Right forelimb (tissue), 1 donor: ENCODE data around the gene MED13L.
A peak's percentile ranks its signal among the peaks of the same experiment; 100 is the strongest.

ENCODE experiments used
- DNase-seq: peaks from one replicate; pipeline ENCODE4 v3.0.0-alpha.2; 2018

The MED13L gene

GRCh38 chr12:116277467-116278278, at the start of gene MED13L:
TSS of gene MED13L (minus strand) at chr12:116277693. CDS start at chr12:116277131, 562 bp downstream.
- DNase-seq, result peak; percentile 95

DNA sequence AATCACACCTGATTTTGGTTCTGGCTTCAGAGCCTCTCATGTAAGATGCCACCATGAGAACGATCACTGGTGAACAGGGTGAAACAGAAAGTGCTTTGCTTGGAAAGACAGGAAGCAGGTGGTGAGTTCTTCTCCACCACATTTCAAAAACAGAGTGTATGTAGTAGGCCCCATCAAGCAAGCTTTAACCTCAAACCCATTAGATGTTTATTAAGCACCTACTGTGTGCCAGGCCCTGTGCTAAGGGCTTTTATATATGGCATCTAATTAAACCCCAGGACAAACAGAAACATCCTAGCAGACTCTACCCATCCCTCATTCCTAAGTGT, 47.8 kb upstream of the MED13L start:
- DNase-seq, result no peak

DNA sequence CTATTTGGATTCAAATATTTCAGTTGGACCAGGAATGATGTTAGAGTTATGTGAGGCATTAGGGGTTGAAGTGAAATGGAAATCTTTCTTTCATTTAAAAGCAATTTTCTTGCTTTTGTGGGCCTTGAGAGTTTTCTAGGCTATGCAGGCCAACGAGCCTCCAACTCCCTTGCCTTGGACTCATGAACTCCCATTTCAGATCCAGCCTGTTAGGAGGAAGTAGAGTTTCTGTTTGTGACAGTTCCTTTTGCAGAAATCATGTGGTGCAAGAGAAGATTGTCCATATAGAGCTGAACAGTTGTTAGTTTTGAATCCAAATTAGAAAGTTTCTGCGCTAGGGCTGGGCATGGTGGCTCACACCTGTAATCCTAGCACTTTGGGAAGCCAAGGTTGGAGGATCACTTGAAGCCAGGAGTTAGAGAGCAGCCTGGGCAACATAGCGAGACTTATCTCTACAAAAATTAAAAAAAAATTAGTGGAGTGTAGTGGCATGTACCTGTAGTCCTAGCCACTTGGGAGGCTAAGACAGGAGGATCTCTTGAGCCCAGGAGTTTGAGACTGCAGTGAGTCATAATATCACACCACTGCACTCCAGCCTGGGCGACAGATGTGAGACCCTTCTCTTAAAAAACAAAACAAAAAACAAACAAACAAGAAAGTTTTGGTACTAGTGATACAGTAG, 47.3 kb upstream of the MED13L start:
- no peak for DNase-seq

DNA sequence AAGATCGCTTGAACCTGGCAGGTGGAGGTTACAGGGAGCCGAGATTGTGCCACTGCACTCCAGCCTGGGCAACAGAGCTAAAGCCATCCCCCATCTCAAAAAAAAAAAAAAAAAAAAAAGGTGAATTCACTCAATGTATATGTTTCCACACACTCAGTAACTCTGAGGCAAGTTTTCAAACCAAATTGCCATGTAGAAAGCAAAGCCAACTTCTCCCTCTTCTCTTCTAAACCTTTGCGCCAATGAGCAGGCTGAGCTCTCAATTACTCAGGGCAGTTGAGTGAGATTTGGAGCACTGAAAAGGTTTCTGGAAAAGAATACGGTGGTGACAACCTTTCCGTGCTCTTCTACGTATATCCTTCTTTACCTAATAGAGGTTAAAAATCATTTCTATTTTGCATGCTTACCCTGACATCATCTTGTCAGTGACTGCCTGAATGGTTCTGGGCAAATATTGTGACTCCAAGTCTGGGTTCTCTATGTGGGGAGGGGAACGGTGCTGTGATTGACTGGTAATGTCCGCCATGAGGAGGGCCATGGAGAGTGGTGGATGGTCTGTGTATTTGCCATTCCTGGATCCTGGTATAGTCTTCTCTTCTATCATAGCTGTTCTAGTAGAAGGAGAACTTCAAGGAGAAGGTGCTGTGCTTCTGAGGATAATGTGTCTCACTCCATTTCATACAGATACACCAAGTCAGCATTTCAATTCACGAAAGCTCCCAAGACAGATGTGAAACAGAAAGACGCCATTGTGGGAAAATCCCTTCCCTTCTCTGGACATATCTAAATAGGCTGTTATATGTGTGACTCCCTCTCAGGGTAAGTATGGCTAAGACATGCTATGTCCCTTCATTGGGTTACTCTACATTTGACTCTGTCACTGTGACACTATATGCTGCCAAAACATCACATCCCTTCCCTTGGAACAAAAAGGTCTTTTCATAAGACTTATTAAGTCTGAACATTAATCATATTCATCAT, 46.2 kb upstream of the MED13L start:
- DNase-seq, result no peak

DNA sequence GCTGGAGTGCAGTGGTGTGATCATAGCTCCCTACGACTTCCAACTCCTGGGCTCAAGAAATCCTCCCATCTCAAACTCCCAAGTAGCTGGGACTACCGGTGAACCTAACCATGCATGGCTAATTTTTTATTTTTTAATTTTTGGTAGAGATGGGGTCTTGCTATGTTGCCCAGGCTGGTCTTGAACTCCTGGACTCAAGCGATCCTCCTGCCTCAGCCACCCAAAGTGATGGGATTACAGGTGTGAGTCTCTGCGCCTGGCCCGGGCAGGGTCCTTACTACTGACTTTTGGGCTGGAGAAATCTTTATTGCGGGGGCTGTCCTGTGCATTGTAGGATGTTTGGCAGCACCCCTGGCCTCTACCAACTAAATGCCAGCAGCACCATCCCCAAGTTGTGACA, 44.4 kb upstream of the MED13L start:
- DNase-seq, result no peak

DNA sequence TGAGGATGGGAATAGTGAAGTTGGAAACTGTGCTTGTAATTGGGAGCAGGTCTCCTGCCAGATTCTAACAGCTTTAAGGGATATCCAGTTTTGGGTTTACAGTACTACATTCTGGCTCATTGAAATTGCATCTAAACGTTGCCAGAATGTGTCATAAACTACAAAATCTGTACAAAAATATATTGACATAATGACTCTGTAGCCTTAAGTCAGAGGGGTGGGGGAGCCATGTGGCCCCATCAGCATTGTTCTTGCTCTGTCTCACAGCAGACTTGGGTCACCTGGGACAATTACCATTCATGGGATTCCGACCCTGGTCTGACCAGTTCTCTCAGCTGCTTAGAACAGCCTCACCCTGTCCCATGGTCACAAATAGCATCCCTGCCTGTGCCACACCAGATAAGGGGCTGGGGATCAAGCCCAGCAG, 43.3 kb upstream of the MED13L start:
- DNase-seq, result peak; percentile 50

DNA sequence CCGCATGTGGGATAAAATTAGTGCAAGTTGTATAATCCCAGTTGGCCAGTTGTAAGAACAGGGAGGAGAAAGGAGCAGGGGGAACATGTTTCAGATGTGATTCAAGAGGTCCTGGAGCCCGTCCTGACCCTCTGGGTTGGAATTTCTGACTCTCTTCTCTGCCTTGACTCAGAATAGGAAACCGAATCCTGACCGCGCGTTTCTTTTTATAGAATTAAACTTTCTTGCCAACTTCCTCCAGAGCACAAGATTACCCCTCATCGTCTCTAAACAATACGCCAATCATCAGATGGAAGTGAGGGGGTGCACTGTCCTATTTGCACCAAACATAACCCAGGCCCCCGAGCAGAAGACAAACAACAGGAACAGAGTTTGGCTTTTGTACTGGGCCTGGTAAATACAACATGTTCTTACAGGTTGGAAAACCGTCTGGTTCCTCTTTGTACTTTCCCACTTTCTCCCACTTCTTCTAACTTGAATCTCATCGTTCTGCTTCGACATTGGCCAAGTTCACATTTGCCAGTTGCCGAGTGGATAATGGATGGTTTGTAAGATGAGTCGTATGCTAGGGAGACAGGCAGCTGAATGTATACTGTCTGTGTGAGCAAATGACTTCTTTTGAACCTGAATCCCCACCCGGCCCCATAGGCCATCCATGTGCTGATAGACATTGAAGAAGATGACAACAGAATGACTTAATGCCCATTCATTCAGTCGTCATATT, 42.6 kb upstream of the MED13L start:
- peak; percentile 77 for DNase-seq

DNA sequence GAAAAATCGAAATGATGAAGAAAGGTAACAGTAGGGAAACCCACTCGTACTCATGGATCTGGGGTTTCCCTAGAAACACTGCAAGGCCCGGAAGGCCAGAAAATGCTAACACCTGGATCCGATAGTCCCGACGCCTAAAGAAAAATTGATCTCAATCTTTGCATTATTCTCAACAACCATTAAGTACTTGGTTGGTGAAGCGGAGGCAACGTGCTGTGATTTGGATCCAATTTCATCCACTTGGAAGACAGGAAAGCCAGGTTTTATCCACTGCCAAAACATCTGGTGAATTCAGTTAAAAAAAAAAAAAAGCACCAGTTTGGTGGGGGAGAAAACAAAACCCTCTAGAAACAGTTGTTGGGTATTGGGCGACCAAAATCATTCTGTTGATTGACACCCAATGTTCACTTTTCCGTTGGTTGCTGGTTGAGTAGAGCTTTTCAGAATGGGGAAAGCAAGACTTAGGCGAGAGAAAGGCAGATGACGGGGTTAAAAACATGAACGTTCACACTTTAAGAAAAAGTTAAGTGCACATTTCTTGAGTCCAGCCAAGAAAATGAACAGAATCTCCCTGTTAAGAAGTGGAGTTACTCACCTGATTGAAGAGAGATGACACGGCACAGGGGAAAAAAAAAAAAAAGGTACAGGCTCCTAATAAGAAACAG, 41.9 kb upstream of the MED13L start:
- DNase-seq, result peak; percentile 64

GRCh38 chr12:116318576-116319232, 41.2 kb upstream of the MED13L start:
- DNase-seq, result peak; percentile 83

DNA sequence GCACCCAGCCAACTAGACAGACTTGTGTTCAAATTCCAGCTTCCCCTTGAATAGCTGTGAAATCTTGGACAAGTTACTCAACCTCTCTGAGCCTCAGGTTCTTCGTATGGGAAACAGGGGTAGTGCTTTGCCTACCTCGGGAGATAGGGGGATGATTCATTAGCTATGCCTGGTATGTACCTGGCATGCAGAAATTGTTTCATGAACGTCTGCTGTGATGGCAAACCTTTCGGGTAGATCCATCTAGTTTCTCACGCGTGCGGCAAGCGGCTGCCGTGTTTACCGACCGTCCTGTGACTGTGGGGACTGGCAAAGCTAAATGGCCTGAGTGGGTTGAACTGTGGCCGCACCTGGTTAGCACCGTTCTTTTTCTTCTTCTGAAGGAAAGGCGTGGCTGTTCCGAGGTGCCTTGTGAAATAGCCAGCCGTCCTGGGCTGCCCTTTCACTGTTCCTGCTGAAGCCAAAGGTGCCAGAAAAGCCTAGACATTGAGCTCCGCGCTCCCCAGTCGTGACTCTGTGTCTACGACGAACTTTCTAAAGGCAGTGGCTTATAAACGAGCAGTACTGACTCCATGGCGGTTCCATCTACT, 40.6 kb upstream of the MED13L start:
- no peak for DNase-seq

- DNase-seq, result no peak
Observed at GRCh38 chr12:116317139-116317538, 39.6 kb upstream of the MED13L start.

DNA sequence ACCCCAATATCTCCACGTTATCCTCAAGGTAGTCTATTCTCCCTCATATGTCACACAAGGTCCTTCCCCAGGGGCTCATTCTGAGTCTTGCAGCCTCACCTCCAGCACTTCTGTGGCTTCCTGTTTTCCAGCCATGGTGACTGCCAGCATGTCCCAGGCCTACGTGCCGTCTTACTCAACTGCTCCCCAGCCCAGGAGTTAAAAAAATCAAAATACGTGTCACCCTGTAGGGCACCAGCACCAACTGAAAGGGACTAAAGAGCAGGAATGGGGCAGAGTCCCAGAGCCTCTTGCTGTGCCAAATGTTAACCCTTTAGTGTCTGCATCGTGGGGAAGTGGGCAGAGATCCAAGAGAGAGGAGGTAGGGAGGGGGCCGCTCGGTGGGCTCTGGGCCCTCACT, 37.0 kb upstream of the MED13L start:
- DNase-seq, result no peak

- DNase-seq, result no peak
Observed at GRCh38 chr12:116313194-116313927, 35.9 kb upstream of the MED13L start.

- DNase-seq, result no peak
Observed at GRCh38 chr12:116310082-116310481, 32.6 kb upstream of the MED13L start.

DNA sequence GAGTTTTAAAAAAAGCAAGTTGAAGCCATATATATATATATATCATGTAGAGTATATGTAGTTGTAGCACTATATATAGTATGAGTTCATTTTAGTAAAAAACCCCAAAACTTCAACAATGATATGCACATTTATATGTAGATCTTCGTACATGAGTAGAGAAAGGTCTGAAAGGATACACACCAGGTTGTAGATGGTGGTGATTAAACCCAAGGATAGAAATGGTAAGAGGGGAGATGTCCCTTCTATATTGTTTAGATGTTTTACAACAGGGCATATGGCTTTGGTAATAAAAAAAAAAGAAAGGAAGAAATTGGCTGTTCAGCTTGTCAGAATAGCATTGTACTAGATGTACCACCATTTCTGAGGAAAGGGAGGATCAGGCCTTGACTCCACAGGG, 31.9 kb upstream of the MED13L start:
- no peak for DNase-seq

- no peak for DNase-seq
Observed at GRCh38 chr12:116308647-116309046, 31.2 kb upstream of the MED13L start.

GRCh38 chr12:116306968-116307367, 29.5 kb upstream of the MED13L start:
- DNase-seq, result no peak

GRCh38 chr12:116306506-116306905, 29.0 kb upstream of the MED13L start:
- no peak for DNase-seq

DNA sequence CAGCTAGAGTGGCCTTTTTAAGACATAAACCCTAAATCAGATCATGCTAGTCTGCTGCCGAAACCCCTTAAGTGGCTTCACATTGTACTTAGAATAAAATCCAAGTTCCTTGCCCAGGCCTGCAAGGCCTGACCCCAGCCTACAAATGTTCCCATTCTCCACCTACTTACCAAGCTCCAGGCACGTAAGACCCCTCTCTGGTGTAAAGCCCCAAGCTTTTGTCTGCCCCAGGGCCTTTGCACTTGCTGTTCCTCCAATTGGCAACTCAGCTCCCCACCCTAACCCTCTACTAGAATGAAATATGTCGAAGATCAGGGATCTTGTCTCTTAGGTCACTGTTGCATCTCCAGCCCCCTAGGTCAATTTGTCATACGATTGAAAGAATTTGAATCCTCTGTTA, 27.1 kb upstream of the MED13L start:
- no peak for DNase-seq

DNA sequence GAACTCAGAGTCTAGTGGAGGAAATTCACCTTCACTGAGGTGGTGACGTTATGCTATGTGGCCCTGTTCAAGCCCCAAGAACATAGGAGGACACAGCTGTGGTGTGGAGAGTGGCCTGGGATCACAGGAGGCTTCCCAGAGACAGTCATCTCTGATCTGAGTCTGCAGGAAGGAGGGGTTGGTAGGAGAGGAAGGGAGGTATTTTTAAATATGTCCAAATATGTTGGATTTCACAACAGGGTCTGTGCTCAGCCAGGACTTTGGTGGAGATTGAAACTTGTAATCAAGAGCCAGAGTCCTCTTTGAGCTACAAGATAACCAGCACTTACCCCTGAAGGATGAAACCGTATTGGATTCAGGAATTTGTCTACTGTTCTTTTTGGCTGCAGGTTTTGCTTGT, 26.4 kb upstream of the MED13L start:
- DNase-seq, result no peak
